Upper lobe of left lung (tissue), 4 donors: ENCODE results near the gene PIM3.

ENCODE experiments used
- CTCF ChIP-seq, 6 experiments: fragments of 450-650 bp in 4 of 6; fragments of 200-600 bp in 2 of 6; sonication (generic) in 2 of 6; IDR thresholded peaks; one replicate each; pipeline ENCODE4 v1.5.1; 2016 to 2019; ENCODE audit warnings: antibody characterized with exemption in 6 of 6
- POLR2A ChIP-seq, 4 donors: fragments of 450-650 bp; IDR thresholded peaks; one replicate each; pipeline ENCODE4 v1.5.1; 2016 to 2017; ENCODE audit warnings: antibody characterized with exemption in 4 of 4, mild to moderate bottlenecking in 2 of 4
- POLR2AphosphoS5 ChIP-seq, 2 donors: sonication (generic); formaldehyde crosslinking; IDR thresholded peaks; one replicate each; pipeline ENCODE4 v1.5.1; 2017; ENCODE audit warnings: antibody characterized with exemption in 2 of 2

GRCh38 chr22:49966041-49966773, 5.6 kb downstream of the PIM3 start:
- no peak for TF ChIP-seq CTCF (IDR thresholded peaks at IDR 0.05)
- TF ChIP-seq POLR2AphosphoS5 (IDR thresholded peaks at IDR 0.05): no peak
- TF ChIP-seq POLR2A (IDR thresholded peaks at IDR 0.05): peak in 1 of 4 donors; percentile 18
